Measurements from ENCODE around the gene DCDC2C.

- TF ChIP-seq CTCF (tag by site-specific recombination; IDR thresholded peaks at IDR 0.05) (no peak), ZNF341 (tag by site-specific recombination; IDR thresholded peaks at IDR 0.05; ENCODE audit: low read depth) (no peak), ZNF274 (IDR thresholded peaks at IDR 0.05; ENCODE audit: low read length) (no peak), ZNF274 (tag by site-specific recombination; IDR thresholded peaks at IDR 0.05; ENCODE audit: borderline replicate concordance) (no peak), ZNF169 (tag by site-specific recombination; IDR thresholded peaks at IDR 0.05) (no peak), ZNF175 (tag by site-specific recombination; IDR thresholded peaks at IDR 0.05) (no peak), ZNF239 (tag by site-specific recombination; IDR thresholded peaks at IDR 0.05) (no peak)
- TF ChIP-seq, protein P1, sequence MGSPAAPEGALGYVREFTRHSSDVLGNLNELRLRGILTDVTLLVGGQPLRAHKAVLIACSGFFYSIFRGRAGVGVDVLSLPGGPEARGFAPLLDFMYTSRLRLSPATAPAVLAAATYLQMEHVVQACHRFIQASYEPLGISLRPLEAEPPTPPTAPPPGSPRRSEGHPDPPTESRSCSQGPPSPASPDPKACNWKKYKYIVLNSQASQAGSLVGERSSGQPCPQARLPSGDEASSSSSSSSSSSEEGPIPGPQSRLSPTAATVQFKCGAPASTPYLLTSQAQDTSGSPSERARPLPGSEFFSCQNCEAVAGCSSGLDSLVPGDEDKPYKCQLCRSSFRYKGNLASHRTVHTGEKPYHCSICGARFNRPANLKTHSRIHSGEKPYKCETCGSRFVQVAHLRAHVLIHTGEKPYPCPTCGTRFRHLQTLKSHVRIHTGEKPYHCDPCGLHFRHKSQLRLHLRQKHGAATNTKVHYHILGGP (tag by site-specific recombination; IDR thresholded peaks at IDR 0.05), result no peak
Observed at GRCh38 chr2:3895021-3895420, 191.6 kb downstream of the DCDC2C start.

All from HEK293 (cell line).